HG02623 (cell line): Measurements from ENCODE around the gene SLC10A2.
A peak's percentile ranks its signal among the peaks of the same experiment; 100 is the strongest.

Source experiments
- ATAC-seq: cut with Tn5 transposase; IDR thresholded peaks from one replicate; pipeline ENCODE4 v1.9.1; 2021; ENCODE audit warnings: moderate library complexity; ENCODE audit not compliant: unreplicated experiment

Gene SLC10A2

DNA sequence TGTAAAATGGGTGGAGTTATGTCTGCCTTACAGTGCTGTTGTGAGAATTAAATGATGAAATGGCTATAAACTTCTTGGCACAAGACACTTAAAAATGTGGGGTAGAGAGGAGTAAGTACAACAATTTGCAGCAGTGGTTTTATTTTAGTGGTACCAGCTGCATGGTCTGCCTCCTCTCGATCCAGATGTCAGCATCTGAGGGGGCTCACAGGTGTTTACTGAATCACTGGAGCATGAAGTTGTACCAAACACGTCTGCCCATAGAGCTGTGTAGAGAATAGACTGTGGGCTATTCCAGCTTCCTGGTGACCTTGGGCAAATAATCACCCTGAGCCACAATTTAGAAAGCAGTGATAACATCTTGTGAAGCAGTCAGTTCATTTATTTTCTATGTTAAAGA is 11.1 kb downstream of the SLC10A2 start:
- ATAC-seq: no peak

DNA sequence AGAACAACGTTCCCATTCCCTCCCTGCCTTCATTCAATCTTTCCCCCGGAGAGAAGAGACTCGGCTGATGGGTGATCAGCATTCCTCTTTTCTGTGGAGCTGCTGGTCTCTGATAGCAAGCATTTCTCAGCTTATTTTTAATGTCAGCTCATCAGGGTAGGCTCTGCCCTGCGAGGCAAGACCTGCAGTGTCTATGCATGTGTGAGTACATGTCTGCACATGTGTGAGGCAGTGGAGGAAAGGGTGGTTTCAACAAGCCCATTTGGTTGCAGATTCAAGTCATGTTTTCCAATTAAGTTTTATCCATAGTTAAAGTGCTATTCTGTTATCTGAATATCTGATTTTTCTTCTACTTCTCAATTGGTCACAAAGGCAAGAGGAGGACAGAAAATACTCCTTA is 19.5 kb downstream of the SLC10A2 start:
- ATAC-seq: no peak

DNA sequence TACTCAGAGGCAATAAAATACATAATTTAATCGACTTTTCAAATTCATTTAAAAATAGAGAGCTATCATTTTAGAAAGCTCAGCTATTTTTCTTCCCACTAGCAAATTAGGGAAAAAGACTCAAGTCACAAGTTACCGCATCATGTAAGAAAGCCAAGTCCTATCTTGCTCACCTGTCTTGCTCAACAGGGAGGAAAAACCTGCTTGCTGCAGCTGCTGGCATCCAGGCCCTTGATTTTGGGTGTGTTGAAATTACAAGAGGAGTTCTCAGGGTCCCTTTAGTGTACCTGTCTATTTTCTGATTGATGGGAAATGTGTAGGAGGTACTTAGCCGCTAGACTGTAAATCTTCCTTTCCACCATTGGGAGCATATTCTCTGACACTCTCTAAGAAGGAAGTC is 22.2 kb downstream of the SLC10A2 start:
- no peak for ATAC-seq

DNA sequence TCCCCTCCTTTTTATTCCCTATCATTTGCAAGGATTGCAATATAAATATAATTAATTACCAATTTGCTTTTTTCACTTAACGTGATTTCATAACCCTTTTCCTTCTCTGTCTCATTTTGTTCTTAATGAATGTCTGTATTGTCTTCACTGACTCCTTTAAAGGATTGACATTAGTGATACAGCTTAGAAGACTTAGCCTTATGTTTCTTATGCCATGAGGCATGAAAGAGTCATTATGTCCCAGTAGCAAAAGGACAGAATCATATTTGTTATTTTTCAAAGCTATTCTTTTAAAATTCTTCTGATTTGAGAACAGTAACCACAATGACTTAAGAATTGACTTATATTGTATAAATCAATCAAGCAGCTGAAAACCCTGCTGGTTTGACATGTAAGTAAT is 26.2 kb downstream of the SLC10A2 start:
- no peak for ATAC-seq

DNA sequence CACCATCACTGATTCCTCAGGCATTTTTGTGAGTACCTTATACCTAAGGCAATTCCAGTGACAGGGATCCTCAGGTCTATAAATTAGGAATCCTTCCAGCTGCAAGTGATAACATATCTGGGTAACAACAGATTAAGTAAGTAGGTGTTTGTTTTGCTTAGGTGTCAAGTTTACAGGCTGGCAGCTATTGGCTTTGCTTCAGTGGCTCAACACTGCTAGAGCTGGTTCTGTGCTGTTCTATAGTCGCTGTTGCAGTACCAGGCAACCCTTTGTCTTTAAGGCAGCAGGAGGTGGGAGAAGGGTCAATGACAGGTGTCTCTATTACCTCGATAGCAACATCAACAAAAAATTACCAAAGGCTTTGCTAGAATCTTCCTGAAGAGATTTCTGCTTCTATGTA is 27.0 kb downstream of the SLC10A2 start:
- ATAC-seq: no peak

DNA sequence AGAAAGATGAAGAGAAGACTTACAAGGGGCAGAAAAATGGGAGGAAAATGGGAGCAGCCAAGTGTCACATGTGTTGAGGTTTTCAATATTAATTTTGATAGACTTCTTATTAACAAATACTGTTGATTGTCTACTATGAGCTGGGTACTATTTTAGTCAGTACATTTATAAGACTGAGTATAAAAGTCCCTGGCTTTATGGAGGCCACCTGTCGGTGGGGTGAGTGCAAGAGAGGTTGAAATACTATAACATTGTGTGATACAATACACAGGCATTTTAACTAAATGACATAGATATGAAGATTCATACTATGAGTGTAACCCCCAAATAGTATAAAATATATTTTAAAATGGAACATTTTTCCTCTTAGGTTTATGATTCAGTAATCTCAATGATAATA is 29.9 kb downstream of the SLC10A2 start:
- ATAC-seq: no peak

DNA sequence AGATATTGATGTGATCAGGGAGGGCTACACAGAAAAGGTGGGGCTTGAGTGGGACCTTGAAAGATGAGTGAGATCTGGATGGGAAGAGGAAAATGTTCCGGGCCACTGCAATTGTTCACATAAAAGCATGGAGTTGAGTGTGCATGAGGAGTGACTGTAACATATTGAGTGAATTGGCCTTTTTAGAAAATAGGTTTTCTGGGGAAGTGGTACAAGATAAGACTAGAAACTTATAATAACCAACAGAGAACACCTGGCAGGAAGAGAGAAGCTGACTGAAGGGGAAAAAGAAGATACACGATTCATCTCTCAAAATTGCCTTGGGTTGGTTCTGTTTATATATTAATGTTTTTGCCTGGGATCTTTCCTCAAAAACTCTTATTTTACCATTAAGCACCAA is 32.2 kb downstream of the SLC10A2 start:
- no peak for ATAC-seq

DNA sequence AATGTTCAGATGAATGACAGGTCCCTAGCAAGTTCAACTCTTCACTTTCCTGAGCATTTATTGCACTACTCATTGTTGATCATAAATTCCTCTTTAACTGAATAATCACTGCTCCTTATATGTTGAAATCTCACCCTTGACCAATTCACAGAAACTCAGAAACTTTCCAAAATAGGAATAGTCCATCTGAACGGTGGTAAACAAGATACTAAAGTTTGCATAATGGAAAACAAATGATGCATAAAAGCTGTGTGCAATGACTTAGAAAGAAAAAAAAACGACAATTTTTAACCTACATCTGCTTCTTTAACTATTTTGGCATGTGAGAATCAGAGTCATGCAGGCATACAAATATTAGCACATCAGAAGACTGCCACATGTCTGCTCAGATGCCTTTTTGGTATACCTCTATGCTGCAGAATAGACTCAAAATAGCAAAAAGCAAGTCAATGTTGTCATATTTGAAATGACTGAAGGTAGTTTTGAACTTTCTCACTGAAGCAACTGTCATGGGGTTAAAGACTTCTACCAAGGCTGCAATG is 34.8 kb downstream of the SLC10A2 start:
- peak; percentile 87 for ATAC-seq

DNA sequence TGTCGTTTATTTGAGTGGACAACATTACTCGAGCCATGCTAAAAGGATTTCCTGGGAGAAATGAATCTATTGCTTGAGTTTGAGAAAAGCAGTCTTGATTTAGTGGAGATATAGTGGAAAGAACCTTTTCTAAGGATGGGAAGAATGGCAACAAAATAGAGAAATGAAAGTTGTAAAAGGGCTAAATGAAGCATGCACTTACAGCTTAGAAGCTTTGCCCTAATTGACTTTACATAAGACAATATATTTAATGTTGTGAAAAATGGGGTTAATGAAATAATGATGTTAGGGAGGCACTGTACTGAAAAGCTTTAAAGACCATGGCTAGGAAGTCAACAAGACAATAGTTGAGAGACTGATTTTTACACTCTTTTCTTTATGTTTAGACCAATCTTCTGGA is 35.4 kb downstream of the SLC10A2 start:
- no peak for ATAC-seq

DNA sequence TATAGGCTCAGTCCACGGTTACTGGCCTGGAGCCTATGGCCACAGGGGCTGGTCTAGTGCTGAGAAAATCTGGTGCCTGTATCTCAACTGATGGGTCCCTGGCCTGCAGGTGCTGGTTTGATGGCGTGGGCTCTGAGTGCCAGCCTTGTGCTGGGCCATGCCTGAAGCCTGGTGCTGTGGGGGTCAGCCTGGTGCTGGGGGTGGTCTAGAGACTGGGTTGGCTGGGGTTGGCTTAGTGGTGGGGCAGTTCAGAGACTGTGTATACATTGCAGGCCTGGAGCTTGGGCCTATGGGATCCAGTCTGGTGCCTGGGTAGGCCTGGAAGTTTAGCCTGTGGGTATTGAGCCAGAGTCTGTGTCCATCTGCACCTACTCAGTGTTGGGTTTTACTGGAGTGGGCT is 36.4 kb downstream of the SLC10A2 start:
- ATAC-seq: no peak

DNA sequence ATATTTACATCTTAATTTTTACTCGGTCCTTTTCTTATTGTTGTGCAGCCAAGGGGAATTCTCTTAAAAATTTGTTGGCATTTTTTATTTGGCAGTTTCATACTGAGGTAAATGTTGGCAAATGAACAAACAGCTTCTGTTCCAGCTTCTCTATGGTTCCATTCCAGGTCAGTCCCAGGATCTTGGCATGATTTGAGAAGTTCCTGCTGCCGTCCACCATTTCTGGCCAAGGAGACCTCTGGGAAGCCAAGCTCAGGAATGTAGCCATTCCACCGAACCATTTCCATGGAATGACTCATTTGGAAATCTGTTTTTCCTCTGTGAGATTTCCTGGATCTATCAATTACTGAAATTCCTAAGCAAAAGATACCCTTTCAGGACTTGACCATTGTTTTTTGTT is 43.9 kb downstream of the SLC10A2 start:
- no peak for ATAC-seq

DNA sequence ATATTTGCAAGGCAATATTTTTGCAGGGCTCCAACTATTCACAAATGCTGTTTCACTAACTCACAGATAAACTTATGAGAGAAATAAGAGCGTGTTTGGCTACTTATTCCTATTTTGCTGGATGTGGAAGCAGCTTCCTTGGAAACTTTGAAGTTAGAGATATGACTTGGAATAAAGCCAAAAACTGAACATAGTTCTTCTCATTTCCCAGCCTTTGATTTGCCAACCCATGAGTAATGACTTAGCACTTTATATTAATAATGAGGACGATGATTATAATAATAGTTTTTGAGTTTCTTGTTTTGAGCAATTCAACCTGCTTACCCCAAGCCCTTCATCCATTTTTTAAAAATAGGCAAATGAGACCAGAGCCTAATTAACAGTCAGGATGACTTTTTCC is 47.7 kb downstream of the SLC10A2 start:
- no peak for ATAC-seq

DNA sequence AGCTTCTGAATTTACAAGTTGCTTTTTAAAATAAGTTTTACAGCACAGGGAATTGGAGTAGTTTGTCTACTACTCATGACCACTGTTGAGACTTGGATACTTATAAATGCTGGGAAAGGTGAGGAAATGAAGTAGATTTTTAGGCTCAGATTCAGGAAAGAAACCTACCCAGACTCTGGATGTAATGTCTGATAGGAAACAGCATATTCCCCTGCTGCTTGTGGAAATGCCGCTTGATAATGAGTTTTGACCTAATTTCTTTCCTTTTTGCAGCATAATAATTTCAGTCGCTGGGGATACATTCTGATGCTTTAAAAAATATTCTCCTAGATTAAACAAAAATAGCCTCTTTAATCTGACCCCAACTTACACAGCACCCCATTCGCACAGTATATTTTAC is 53.6 kb downstream of the SLC10A2 start:
- no peak for ATAC-seq

DNA sequence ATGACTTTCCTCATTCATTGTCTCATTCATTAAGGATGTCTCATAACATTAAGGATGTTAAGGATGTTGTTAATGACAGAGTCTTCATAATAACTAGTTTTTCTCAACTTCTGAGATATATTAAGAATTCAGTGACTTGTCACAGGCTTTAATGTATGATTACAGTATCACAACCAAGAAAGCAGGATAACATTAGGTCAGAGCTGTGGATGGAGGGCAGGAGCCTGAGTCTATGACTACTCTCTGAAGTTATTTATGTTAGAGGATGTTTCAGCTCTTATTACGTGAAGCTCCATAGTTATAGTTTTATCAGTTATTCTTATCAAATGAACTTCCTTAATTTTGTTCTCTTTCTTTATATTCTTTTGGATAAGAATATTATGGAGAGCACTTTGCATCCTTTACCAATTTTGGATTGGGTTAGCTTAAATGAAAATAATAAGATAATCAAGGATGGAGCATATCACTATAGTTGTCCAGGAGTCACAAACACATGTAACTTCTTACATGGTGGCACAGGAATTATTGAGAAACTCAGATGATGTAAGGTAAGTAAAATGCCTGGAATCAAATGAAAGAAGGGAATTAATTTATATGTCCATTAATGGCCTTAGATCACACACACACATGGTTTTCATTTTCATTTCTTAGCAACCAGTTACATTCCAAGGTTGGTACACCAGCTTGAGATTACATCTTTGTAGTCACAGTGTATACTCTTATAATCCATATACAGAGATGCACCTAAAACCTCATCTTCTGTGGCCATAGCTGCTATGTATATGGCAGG is 57.0 kb downstream of the SLC10A2 start:
- no peak for ATAC-seq

DNA sequence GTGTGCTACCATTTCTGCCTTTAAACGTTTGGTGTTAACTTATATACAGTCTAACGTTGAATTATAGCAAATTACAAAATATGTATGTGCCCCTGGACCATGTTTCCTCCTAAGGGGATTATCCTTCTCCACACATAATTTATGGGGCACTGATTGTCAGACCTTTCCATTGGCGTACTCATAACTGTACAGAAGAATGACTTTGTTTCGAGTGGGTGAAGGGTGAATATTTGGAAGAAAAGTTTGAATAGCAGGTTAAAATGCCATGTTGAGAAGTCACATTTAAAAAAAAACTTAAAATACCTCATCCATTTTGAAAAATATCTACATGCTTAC is 58.8 kb downstream of the SLC10A2 start:
- ATAC-seq: peak; percentile 37

DNA sequence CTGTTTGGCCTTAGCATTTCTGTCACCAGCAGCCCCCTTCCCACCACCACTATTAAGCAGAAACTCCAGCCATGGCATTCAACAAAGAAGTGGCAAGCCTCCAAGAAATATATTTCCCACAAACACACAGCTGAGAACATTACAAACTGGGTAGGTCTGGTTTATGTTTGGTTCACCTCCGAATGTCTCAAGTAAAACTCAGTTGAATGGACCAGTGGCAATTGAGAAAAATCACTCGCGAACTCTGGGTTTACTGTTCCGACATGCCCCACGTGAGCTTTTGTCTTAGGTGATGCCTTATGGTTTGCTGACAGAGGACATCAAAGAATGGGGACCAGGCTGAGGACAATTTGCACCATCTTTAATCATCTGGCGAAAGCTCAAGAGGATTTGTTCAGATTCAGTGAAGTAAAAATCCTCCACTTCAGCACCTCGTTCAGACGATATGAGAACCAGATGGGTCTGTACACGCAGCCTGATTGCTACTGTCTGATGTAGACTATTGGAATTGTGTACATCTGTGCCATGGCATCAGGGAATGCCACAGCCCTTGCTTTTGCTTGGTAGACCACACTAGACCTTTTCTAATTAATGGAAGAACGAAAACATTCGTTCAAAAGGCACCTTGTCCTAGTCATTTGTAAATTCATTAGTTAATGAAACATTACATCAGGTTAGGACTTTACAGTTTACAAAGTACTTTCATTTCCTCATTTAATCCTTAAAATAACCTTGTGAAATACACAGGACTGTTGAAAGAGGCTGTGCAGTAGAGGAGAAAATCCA is 59.4 kb downstream of the SLC10A2 start:
- peak; percentile 95 for ATAC-seq

DNA sequence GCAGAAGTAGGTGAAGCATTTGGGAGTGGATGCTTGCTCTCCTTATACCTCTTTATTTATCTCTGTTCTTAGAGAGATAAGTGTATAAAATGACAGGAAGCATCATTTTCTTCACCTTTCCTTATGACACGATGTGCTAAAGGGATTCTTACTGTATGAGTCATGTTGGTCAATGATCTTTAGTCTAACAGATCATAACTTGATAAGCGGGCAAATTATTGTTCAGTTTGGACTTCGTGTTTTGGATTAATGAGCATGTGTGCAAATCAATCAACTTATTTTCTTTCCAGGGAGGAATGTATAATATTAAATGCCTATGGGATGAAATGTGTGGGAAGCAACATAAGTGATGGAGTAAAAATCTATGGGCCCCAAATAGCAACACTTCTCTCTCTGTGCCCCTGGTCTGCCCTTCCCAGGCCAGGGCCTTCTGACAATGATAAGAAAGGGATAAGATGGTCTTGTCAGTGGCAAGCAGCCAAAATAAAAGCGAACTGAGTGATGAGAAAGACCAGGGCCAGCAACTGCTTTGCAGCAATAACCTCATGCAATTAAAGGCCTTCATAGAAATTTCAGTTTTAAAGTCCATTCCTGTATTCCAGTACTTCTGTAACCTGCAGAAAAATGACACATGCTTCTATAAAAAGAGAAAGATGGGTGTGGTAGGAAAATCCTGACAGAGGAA is 61.4 kb downstream of the SLC10A2 start:
- ATAC-seq: no peak

DNA sequence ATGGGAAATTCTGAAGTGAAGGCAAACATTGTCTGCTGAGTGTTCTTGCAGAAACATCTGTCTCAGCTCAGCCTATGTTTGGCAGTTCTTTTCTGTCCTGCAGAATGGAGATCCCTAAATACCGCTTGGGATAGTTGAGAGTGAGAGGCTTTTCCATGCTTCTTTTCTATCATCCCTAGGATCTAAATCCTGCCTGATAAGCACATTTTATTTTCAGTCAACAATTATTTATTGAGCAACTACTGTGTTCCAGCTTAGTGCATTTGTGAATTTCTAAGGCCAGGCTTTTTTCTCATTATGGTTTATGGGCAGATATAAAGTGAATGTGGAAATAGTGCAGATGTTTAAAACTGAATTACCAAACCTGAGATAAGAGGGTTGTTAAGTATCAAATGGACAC is 62.6 kb downstream of the SLC10A2 start:
- no peak for ATAC-seq

DNA sequence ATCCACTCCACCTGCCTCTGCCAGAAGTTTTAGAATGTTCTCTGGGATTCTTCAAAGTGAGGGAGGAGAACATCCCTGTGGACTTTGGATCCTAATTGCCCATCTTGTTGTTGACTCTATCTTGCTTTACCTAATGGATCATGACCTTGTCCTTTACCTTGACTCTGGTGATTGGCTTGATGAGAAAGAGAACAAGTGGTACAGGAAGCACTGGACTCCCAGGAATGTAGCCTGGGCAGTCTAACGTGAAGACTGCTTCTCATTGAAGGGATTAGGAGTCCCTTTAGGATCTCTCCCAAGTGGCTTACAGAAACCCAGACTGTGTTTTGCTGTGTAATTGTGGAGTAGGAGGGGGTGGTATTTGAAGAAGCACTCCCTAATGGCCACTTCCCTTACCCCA is 63.9 kb downstream of the SLC10A2 start:
- no peak for ATAC-seq

DNA sequence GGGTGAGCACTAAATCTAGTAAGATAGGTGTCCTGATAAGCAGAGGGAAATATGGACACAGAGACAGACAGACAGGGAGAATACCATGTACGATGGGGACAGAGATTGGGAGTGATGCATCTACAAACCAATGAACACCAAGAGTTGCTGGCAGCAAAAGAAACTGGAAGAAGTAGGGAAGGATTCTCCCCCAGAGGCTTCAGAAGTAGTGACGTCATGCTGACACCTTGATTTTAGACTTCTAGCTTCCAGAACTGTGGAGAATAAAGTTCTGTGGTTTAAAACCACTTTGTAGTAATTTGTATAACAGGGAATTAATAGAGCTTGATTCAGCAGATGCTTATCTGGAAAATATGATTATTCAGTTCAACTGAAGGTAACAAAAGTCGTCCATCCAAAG is 66.1 kb downstream of the SLC10A2 start:
- ATAC-seq: no peak

DNA sequence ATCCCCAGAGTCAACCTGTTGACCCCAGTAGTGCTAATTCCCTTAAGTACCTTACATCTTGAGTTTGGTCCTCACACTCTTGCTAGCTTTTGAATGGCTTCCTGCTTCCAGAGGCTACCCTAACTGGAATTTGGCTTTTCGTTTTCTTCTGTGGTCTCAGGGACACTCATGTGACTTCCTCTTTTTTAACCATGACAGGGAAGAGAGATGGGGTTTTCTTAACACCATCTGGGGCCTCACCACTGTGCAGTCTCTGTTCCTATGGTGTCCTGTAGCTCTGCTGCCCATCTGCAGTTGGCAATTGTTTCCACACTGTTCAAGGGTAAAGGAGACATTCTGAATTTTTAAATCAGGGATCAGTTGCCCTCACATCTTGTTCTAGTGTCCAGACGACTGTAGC is 66.7 kb downstream of the SLC10A2 start:
- peak; percentile 64 for ATAC-seq
